SK-N-SH (cell line): ENCODE data around the gene KCNMB3. TPM values are rescaled to one million over a fixed set of nuclear protein-coding genes. Genes with fewer than 3 reads are reported as not detected.

ENCODE experiments used
- CTCF ChIA-PET: fragments of 300-600, 350-600 bp; formaldehyde crosslinking; extraction: SDS; loops from one replicate; lab custom pipeline; 2021; lab: Yijun Ruan, JAX
- POLR2A ChIA-PET: fragments of 350-600 bp; sonication (Branson Sonifier 250); formaldehyde crosslinking; extraction: SDS; loops from one replicate; lab custom pipeline; 2020; ENCODE audit warnings: antibody characterized with exemption, inconsistent platforms; lab: Yijun Ruan, JAX
- DNase-seq: peaks from one replicate; pipeline ENCODE4 v3.0.0; 2012
- H2AFZ ChIP-seq: fragments of 200-600 bp; sonication (generic); 2 replicates; pipeline ENCODE4 v1.8.1; 2016; ENCODE audit warnings: antibody characterized with exemption, mild to moderate bottlenecking, low read depth
- H3F3A ChIP-seq: fragments of 200-600 bp; sonication (generic); replicated peaks from 2 replicates; pipeline ENCODE3; 2016; ENCODE audit warnings: antibody characterized with exemption, mild to moderate bottlenecking; ENCODE audit not compliant: insufficient read depth
- H3K27ac ChIP-seq, 2 experiments: fragments of 200-500 bp in 1 of 2; fragments of 200-600 bp in 1 of 2; sonication (Bioruptor generic) in 1 of 2; sonication (generic), shearing (Covaris generic) in 1 of 2; 2 replicates each; pipeline versions ENCODE4 v1.5.1 to v1.6.1; 2014 to 2016; ENCODE audit warnings: low read depth in 2 of 2, inconsistent platforms in 1 of 2, low read length in 1 of 2, mild to moderate bottlenecking in 1 of 2, mixed read lengths in 1 of 2
- H3K27me3 ChIP-seq: fragments of 200-600 bp; sonication (generic), shearing (Covaris generic); 2 replicates; pipeline ENCODE4 v1.6.1; 2016; ENCODE audit warnings: mixed run types; ENCODE audit not compliant: insufficient read depth
- H3K36me3 ChIP-seq, 2 experiments: fragments of 200-500 bp in 1 of 2; fragments of 200-600 bp in 1 of 2; sonication (Bioruptor generic) in 1 of 2; sonication (generic) in 1 of 2; replicated peaks in 1 of 2; 2 replicates each; pipeline versions ENCODE3 to v1.5.1; 2014 to 2016; ENCODE audit warnings: low read length in 1 of 2, mild to moderate bottlenecking in 1 of 2; ENCODE audit not compliant: insufficient read depth in 2 of 2, control insufficient read depth in 1 of 2
- H3K4me1 ChIP-seq, 2 experiments: fragments of 200-500 bp in 1 of 2; fragments of 200-600 bp in 1 of 2; sonication (Bioruptor generic) in 1 of 2; sonication (generic), shearing (Covaris generic) in 1 of 2; 2 replicates each; pipeline versions ENCODE4 v1.5.1 to v1.6.1; 2014 to 2016; ENCODE audit warnings: low read depth in 1 of 2, low read length in 1 of 2, mixed run types in 1 of 2; ENCODE audit not compliant: insufficient read depth in 2 of 2, control insufficient read depth in 1 of 2
- H3K4me2 ChIP-seq: fragments of 200-600 bp; sonication (generic), shearing (Covaris generic); 2 replicates; pipeline ENCODE4 v1.6.1; 2017; ENCODE audit warnings: mixed run types
- H3K4me3 ChIP-seq, 2 experiments: fragments of 200-500 bp in 1 of 2; fragments of 200-600 bp in 1 of 2; sonication (Bioruptor generic) in 1 of 2; sonication (generic), shearing (Covaris generic) in 1 of 2; 2 replicates each; pipeline versions ENCODE4 v1.5.1 to v1.8.1; 2014 to 2016; ENCODE audit warnings: low read depth in 2 of 2, inconsistent platforms in 1 of 2, low read length in 1 of 2, mild to moderate bottlenecking in 1 of 2, mixed read lengths in 1 of 2, moderate library complexity in 1 of 2
- H3K79me2 ChIP-seq: fragments of 200-600 bp; sonication (generic); 2 replicates; pipeline ENCODE4 v1.8.1; 2017; ENCODE audit warnings: mild to moderate bottlenecking; ENCODE audit not compliant: insufficient read depth
- H3K9ac ChIP-seq: fragments of 200-600 bp; sonication (generic); 2 replicates; pipeline ENCODE4 v1.6.1; 2017; ENCODE audit warnings: mixed run types
- H3K9me2 ChIP-seq: fragments of 200-600 bp; sonication (generic); 2 replicates; pipeline ENCODE4 v1.6.1; 2017; ENCODE audit warnings: mixed run types
- H3K9me3 ChIP-seq: fragments of 200-600 bp; sonication (generic); 2 replicates; pipeline ENCODE4 v1.6.1; 2017; ENCODE audit warnings: mixed run types, mild to moderate bottlenecking, moderate library complexity
- H4K20me1 ChIP-seq: fragments of 200-600 bp; sonication (generic); 2 replicates; pipeline ENCODE4 v1.6.1; 2017; ENCODE audit warnings: mild to moderate bottlenecking, mixed run types; ENCODE audit not compliant: insufficient read depth
- CHD2 ChIP-seq: fragments of 150-350 bp; IDR thresholded peaks from 2 replicates; pipeline ENCODE4 v1.6.1; 2018; ENCODE audit warnings: low read length; ENCODE audit not compliant: partially characterized antibody
- EP300 ChIP-seq, 2 experiments: IDR thresholded peaks; 2 replicates each; pipeline versions ENCODE4 v1.4.0 to v1.6.1; 2012; ENCODE audit warnings: borderline replicate concordance in 1 of 2, low read depth in 1 of 2, low read length in 1 of 2
- EZH2phosphoT487 ChIP-seq: fragments of 200-600 bp; sonication (generic); IDR thresholded peaks from 2 replicates; pipeline ENCODE4 v1.6.1; 2017; ENCODE audit warnings: low read depth, mixed run types, mild to moderate bottlenecking, antibody characterized with exemption, moderate library complexity, borderline replicate concordance
- FOXJ3 ChIP-seq: sonication (generic); formaldehyde crosslinking; IDR thresholded peaks from 2 replicates; pipeline ENCODE4 v1.5.1; 2020; ENCODE audit warnings: mild to moderate bottlenecking, missing genetic modification reagents
- FOXM1 ChIP-seq: IDR thresholded peaks from 2 replicates; pipeline ENCODE4 v1.4.0; 2012; ENCODE audit warnings: low read depth, mild to moderate bottlenecking
- GABPA ChIP-seq: IDR thresholded peaks from 2 replicates; pipeline ENCODE4 v1.4.0; 2012; ENCODE audit warnings: low read depth, mild to moderate bottlenecking
- GATA2 ChIP-seq: sonication (generic); formaldehyde crosslinking; IDR thresholded peaks from 2 replicates; pipeline ENCODE4 v1.5.0; 2020; ENCODE audit warnings: mild to moderate bottlenecking, missing genetic modification reagents
- JUND ChIP-seq: IDR thresholded peaks from 2 replicates; pipeline ENCODE4 v1.4.0; 2012
- MEF2A ChIP-seq: IDR thresholded peaks from 2 replicates; pipeline ENCODE4 v1.4.0; 2012; ENCODE audit warnings: low read depth, borderline replicate concordance
- NRF1 ChIP-seq: IDR thresholded peaks from 2 replicates; pipeline ENCODE4 v1.6.1; 2012; ENCODE audit warnings: low read depth, mild to moderate bottlenecking, low read length
- PBX3 ChIP-seq: IDR thresholded peaks from 2 replicates; pipeline ENCODE4; 2012
- RAD21 ChIP-seq: IDR thresholded peaks from 2 replicates; pipeline ENCODE4 v1.6.1; 2012; ENCODE audit warnings: mild to moderate bottlenecking, low read length
- RCOR1 ChIP-seq: fragments of 150-350 bp; IDR thresholded peaks from 2 replicates; pipeline ENCODE4 v1.6.1; 2017; ENCODE audit warnings: antibody characterized with exemption, low read length
- RFX5 ChIP-seq: IDR thresholded peaks from 2 replicates; pipeline ENCODE4 v1.6.1; 2012; ENCODE audit warnings: mild to moderate bottlenecking, improper control_type of control experiment, low read length
- RXRA ChIP-seq: IDR thresholded peaks from 2 replicates; pipeline ENCODE4 v1.4.0; 2012; ENCODE audit warnings: low read depth, mild to moderate bottlenecking, borderline replicate concordance
- TAF1 ChIP-seq: IDR thresholded peaks from 2 replicates; pipeline ENCODE4 v1.6.1; 2012; ENCODE audit warnings: low read depth, mild to moderate bottlenecking, low read length, moderate library complexity, borderline replicate concordance
- whole genome bisulfite sequencing: methylation state at CpG from one replicate; pipeline ENCODE4 v1.1.6; 2017; ENCODE audit warnings: low lambda C conversion rate; 5-methylcytosine and 5-hydroxymethylcytosine counted together
- polyA plus RNA-seq, 3 experiments: library from polyadenylated mRNA; depleted of rRNA; stranded (reverse); fragments of >200 nt; gene quantifications; 2 replicates each; pipeline ENCODE4 v1.2.3, GENCODE V29; 2012
- TF ChIP-seq, protein P1 (sequence below): fragments of 200-600 bp; sonication (generic); IDR thresholded peaks from 2 replicates; pipeline ENCODE4 v1.6.1; 2017; ENCODE audit warnings: antibody characterized with exemption, mild to moderate bottlenecking, moderate library complexity

Gene KCNMB3, protein sequence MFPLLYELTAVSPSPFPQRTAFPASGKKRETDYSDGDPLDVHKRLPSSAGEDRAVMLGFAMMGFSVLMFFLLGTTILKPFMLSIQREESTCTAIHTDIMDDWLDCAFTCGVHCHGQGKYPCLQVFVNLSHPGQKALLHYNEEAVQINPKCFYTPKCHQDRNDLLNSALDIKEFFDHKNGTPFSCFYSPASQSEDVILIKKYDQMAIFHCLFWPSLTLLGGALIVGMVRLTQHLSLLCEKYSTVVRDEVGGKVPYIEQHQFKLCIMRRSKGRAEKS
- 1.1 and 1.6 TPM in 2 replicates for polyA plus RNA-seq (2012; rRNA removed)
- polyA plus RNA-seq (2012; cell fraction: cytosol; rRNA removed), result 0.88 and 1.0 TPM in 2 replicates
- 3.5 and 5.8 TPM in 2 replicates for polyA plus RNA-seq (2012; cell fraction: nucleus; rRNA removed)

DNA sequence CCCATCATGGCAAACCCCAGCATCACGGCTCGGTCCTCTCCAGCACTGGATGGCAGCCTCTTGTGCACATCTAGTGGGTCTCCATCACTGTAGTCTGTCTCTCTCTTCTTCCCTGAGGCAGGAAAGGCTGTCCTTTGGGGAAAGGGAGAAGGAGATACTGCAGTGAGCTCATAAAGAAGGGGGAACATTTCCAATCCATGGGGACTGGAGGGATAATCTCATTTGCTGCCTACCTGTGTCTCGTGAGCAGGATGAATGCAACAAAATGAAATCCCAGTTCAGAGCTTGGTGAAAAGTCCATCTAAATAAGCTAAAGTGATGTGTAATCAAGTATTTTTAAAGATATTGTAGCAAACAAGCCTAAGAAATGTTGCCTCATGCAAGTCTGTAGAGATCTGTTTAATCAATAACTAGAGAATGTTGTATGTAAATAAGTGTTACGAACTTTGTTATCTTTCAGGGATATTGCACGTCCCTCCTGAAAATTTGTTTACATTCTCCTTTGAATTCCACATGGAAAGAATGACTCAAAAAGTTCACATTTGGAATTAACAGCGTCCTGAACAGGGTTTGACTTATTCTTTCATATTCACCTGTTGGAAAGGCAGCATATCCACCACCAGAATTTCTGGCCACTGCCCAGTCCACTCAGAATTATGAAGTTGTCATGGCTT lies at the start of gene KCNMB3:
KCNMB3 (minus strand) TSS at position 312 of the 674 bp plus-strand sequence; CDS start at position 188, 124 bp downstream.
- Histone ChIP-seq H3F3A (no peaks in the 10 kb centered on the region), H3K36me3 (no peaks in the 10 kb centered on the region), H3K4me1 (no peaks in the 10 kb centered on the region), H3K9me3 (no peaks in the 10 kb centered on the region), H3K4me2 (no peak within 1 kb of the TSS), H3K4me3 (no peak within 1 kb of the TSS), H3K27ac (no peak within 1 kb of the TSS), H3K9me2 (no peaks in the 10 kb centered on the region), H2AFZ (no peak within 1 kb of the TSS), H3K27me3 (no peaks in the 10 kb centered on the region), H3K9ac (no peak within 1 kb of the TSS), H4K20me1 (no peaks in the 10 kb centered on the region), H3K79me2 (no peaks in the 10 kb centered on the region)
- no peak for DNase-seq
- ChIA-PET POLR2A (no interaction called here), CTCF (no interaction called here)
- 82% methylated on average over 6 of the region's 6 CpGs for WGBS
- no peak for TF ChIP-seq EZH2phosphoT487
- TF ChIP-seq PBX3, result no peak
- no peak for TF ChIP-seq GABPA
- no peak for TF ChIP-seq GATA2 (CRISPR knock-in tag)
- TF ChIP-seq EP300 (IDR thresholded peaks at IDR 0.05; ENCODE audit: borderline replicate concordance in 1 of 2, low read depth in 1 of 2, low read length in 1 of 2), result no peak
- no peak for TF ChIP-seq TAF1
- no peak for TF ChIP-seq JUND
- TF ChIP-seq RCOR1, result no peak
- no peak for TF ChIP-seq CHD2
- TF ChIP-seq, protein P1, sequence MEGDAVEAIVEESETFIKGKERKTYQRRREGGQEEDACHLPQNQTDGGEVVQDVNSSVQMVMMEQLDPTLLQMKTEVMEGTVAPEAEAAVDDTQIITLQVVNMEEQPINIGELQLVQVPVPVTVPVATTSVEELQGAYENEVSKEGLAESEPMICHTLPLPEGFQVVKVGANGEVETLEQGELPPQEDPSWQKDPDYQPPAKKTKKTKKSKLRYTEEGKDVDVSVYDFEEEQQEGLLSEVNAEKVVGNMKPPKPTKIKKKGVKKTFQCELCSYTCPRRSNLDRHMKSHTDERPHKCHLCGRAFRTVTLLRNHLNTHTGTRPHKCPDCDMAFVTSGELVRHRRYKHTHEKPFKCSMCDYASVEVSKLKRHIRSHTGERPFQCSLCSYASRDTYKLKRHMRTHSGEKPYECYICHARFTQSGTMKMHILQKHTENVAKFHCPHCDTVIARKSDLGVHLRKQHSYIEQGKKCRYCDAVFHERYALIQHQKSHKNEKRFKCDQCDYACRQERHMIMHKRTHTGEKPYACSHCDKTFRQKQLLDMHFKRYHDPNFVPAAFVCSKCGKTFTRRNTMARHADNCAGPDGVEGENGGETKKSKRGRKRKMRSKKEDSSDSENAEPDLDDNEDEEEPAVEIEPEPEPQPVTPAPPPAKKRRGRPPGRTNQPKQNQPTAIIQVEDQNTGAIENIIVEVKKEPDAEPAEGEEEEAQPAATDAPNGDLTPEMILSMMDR, result no peak
- TF ChIP-seq MEF2A, result no peak
- TF ChIP-seq RXRA, result no peak
- no peak for TF ChIP-seq NRF1
- TF ChIP-seq FOXJ3 (CRISPR knock-in tag), result no peak
- no peak for TF ChIP-seq FOXM1
- no peak for TF ChIP-seq RAD21
- TF ChIP-seq RFX5, result no peak
